OCI-LY1 (cell line): Measurements from ENCODE around the gene FOXJ1.

Experiments
- H2AFZ ChIP-seq: fragments of 200-600 bp; sonication (generic), shearing (Covaris generic); 2 replicates; pipeline ENCODE4 v1.6.0; 2014; ENCODE audit warnings: antibody characterized with exemption, mild to moderate bottlenecking, low read length
- H3F3A ChIP-seq: fragments of 200-600 bp; sonication (generic), shearing (Covaris generic); 2 replicates; pipeline ENCODE4 v1.6.0; 2014; ENCODE audit warnings: mild to moderate bottlenecking, antibody characterized with exemption, low read length, moderate library complexity; ENCODE audit not compliant: insufficient read depth
- H3K27ac ChIP-seq: fragments of 200-600 bp; sonication (generic); 2 replicates; pipeline ENCODE4 v1.5.1; 2014; ENCODE audit warnings: low read length, mixed run types, mild to moderate bottlenecking, low read depth; ENCODE audit not compliant: poor library complexity, severe bottlenecking
- H3K27me3 ChIP-seq: fragments of 200-600 bp; sonication (generic); 2 replicates; pipeline ENCODE4 v1.6.0; 2014; ENCODE audit warnings: antibody characterized with exemption, mild to moderate bottlenecking, low read length, moderate library complexity; ENCODE audit not compliant: insufficient read depth
- H3K36me3 ChIP-seq: fragments of 200-600 bp; sonication (generic); 2 replicates; pipeline ENCODE4 v1.6.1; 2014; ENCODE audit warnings: mild to moderate bottlenecking, antibody characterized with exemption, low read length, moderate library complexity, mixed read lengths; ENCODE audit not compliant: insufficient read depth
- H3K4me1 ChIP-seq: fragments of 200-600 bp; sonication (generic); 2 replicates; pipeline ENCODE4 v1.5.1; 2014; ENCODE audit warnings: mild to moderate bottlenecking, low read length, moderate library complexity; ENCODE audit not compliant: insufficient read depth, severe bottlenecking
- H3K4me2 ChIP-seq: fragments of 200-600 bp; sonication (generic), shearing (Covaris generic); 2 replicates; pipeline ENCODE4 v1.6.1; 2014; ENCODE audit warnings: low read length
- H3K4me3 ChIP-seq: fragments of 200-600 bp; sonication (generic); 2 replicates; pipeline ENCODE4 v1.5.1; 2014; ENCODE audit warnings: low read length, low read depth, mild to moderate bottlenecking, mixed read lengths; ENCODE audit not compliant: poor library complexity, severe bottlenecking
- H3K79me2 ChIP-seq: fragments of 200-600 bp; shearing (Covaris generic); 2 replicates; pipeline ENCODE4 v1.6.1; 2016; ENCODE audit warnings: mixed run types, low read length, mixed read lengths; ENCODE audit not compliant: insufficient read depth
- H3K9ac ChIP-seq: fragments of 200-600 bp; sonication (generic), shearing (Covaris generic); 2 replicates; pipeline ENCODE4 v1.6.1; 2014; ENCODE audit warnings: mild to moderate bottlenecking, low read length, mixed read lengths
- H3K9me2 ChIP-seq: fragments of 200-600 bp; sonication (generic), shearing (Covaris generic); 2 replicates; pipeline ENCODE4 v1.6.1; 2014; ENCODE audit warnings: low read depth, mild to moderate bottlenecking, low read length, mixed read lengths
- H3K9me3 ChIP-seq: fragments of 200-600 bp; shearing (Covaris generic); 2 replicates; pipeline ENCODE4 v1.6.1; 2014; ENCODE audit warnings: low read length, mixed read lengths
- H4K20me1 ChIP-seq: fragments of 200-600 bp; sonication (generic), shearing (Covaris generic); 2 replicates; pipeline ENCODE4 v1.6.0; 2016; ENCODE audit warnings: mild to moderate bottlenecking, low read length; ENCODE audit not compliant: insufficient read depth
- EZH2 ChIP-seq: fragments of 200-600 bp; sonication (generic), shearing (Covaris generic); IDR thresholded peaks from 2 replicates; pipeline ENCODE4 v1.8.0; 2017; ENCODE audit warnings: borderline replicate concordance, mixed run types, mild to moderate bottlenecking, antibody characterized with exemption, low read length, moderate library complexity, mixed read lengths
- TF ChIP-seq, protein P1 (sequence below): fragments of 200-600 bp; sonication (generic), shearing (Covaris generic); IDR thresholded peaks from 2 replicates; pipeline ENCODE4 v1.5.1; 2017; ENCODE audit warnings: mild to moderate bottlenecking, antibody characterized with exemption, low read length, moderate library complexity, mixed read lengths

Gene FOXJ1

DNA sequence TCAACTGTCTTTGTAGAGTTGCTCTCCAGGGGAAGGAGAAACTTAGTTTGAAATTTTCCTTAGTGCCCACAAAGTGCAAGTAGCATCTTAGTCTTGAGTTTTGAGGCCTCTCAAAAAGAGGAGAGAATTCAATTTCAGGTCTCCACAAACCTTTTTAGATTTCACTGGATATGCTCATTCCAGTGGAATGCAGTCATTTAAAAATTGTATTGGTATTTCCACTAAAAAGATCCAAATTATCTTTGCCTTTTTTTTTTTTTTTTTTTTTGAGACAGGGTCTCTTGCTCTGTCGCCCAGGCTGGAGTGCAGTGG, 6.9 kb upstream of the FOXJ1 start:
- no peak overlapping the region for H2AFZ ChIP-seq
- no peak overlapping the region for H3K9ac ChIP-seq
- TF ChIP-seq EZH2, result no peak
- TF ChIP-seq, protein P1, sequence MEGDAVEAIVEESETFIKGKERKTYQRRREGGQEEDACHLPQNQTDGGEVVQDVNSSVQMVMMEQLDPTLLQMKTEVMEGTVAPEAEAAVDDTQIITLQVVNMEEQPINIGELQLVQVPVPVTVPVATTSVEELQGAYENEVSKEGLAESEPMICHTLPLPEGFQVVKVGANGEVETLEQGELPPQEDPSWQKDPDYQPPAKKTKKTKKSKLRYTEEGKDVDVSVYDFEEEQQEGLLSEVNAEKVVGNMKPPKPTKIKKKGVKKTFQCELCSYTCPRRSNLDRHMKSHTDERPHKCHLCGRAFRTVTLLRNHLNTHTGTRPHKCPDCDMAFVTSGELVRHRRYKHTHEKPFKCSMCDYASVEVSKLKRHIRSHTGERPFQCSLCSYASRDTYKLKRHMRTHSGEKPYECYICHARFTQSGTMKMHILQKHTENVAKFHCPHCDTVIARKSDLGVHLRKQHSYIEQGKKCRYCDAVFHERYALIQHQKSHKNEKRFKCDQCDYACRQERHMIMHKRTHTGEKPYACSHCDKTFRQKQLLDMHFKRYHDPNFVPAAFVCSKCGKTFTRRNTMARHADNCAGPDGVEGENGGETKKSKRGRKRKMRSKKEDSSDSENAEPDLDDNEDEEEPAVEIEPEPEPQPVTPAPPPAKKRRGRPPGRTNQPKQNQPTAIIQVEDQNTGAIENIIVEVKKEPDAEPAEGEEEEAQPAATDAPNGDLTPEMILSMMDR, result no peak

DNA sequence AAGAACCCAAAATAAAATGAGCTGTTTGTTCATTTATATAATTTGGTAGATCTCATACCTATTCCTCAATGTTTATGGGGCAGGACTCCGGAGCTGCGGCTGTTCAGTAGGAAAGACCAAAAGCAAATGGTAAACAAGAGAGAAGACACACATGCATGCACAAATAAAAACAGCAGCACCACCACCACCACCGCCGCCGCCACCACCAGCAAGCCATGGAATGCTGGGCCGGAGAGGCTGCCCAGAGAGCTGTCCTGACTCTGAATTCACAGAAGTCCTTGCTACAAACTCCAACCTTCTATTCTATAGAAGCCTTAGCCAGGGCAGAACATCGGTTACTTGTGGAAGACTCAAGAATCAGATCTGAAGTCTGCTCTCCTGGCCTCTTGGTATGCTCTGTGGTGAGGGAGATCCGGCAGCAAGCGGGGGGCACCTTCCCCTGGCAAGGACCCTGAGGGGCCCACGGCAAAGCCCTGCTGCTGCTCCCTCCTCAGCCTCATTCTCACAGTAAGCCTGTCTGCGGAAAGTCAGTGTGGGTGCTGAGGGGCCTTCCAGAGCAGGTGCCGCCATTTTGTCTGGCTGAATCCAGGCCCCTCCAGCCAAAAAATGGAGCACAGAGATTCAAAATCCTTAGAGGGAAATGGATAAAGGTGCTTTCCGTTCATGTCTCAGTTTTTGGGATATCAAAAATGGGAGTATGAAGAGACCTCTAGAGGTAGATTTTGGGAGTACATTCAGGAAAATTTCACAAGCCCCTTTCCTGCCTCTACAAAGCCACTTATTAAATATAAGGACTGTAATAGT, 6.4 kb upstream of the FOXJ1 start:
- Histone ChIP-seq H2AFZ (no peak overlapping the region), H4K20me1 (no peaks in the 10 kb centered on the region), H3K9me2 (no peaks in the 10 kb centered on the region), H3K27me3 (peaks cover 7% of the 10 kb centered on the region; the same call in 1 of the 2 replicates), H3K4me1 (peaks cover 15% of the 10 kb centered on the region), H3K79me2 (no peaks in the 10 kb centered on the region), H3K4me2 (no peak overlapping the region), H3F3A (no peaks in the 10 kb centered on the region), H3K4me3 (no peak overlapping the region), H3K27ac (no peak overlapping the region), H3K36me3 (no peaks in the 10 kb centered on the region), H3K9ac (no peak overlapping the region), H3K9me3 (no peaks in the 10 kb centered on the region)
- no peak for TF ChIP-seq EZH2
- TF ChIP-seq, protein P1, result peak; percentile 53

More for the DNA sequence above, 6.9 kb upstream of the FOXJ1 start:
- Histone ChIP-seq H3K4me2 (no peak overlapping the region), H3K36me3 (no peaks in the 10 kb centered on the region), H3F3A (no peaks in the 10 kb centered on the region), H3K27me3 (peaks cover 7% of the 10 kb centered on the region; the same call in 1 of the 2 replicates), H3K79me2 (no peaks in the 10 kb centered on the region), H4K20me1 (no peaks in the 10 kb centered on the region), H3K9me3 (no peaks in the 10 kb centered on the region), H3K9me2 (no peaks in the 10 kb centered on the region), H3K4me3 (no peak overlapping the region), H3K27ac (no peak overlapping the region), H3K4me1 (peaks cover 15% of the 10 kb centered on the region)

GRCh38 chr17:76146053-76146851, 5.2 kb upstream of the FOXJ1 start:
- H4K20me1 ChIP-seq, result no peaks in the 10 kb centered on the region
- no peaks in the 10 kb centered on the region for H3K9me3 ChIP-seq
- no peaks in the 10 kb centered on the region for H3K36me3 ChIP-seq
- peak overlapping the region; percentile 9; the same call in 1 of the 2 replicates for H3K4me2 ChIP-seq
- H3K4me3 ChIP-seq, result no peak overlapping the region
- peaks cover 7% of the 10 kb centered on the region; the same call in 1 of the 2 replicates for H3K27me3 ChIP-seq
- H3K27ac ChIP-seq, result no peak overlapping the region
- no peak overlapping the region for H2AFZ ChIP-seq
- H3K79me2 ChIP-seq, result no peaks in the 10 kb centered on the region
- peaks cover 18% of the 10 kb centered on the region for H3K4me1 ChIP-seq
- H3K9me2 ChIP-seq, result no peaks in the 10 kb centered on the region
- no peak overlapping the region for H3K9ac ChIP-seq
- no peak for TF ChIP-seq EZH2
- TF ChIP-seq, protein P1, result no peak
- H3F3A ChIP-seq, result no peaks in the 10 kb centered on the region
